Upper lobe of left lung (tissue), 6 donors: ENCODE data around the gene DKC1. TPM values are rescaled to one million over a fixed set of nuclear protein-coding genes. Genes with fewer than 3 reads are reported as not detected.

Source experiments
- ATAC-seq, 2 donors: fragments of 200-7000 bp; cut with Tn5 transposase; one replicate each; pipeline ENCODE4 v1.9.1; 2022; ENCODE audit warnings: mild to moderate bottlenecking in 2 of 2, moderate library complexity in 2 of 2; ENCODE audit not compliant: low FRiP score in 2 of 2
- DNase-seq, 2 donors: peaks; one replicate each; pipeline ENCODE4 v3.0.0-alpha.2; 2019 to 2020
- H3K27ac ChIP-seq, 4 donors: fragments of 200-600 bp; sonication (generic); one replicate each; pipeline ENCODE4 v1.5.1; 2016 to 2019
- H3K27me3 ChIP-seq, 4 donors: fragments of 200-600 bp; sonication (generic); one replicate each; pipeline ENCODE4 v1.5.1; 2017 to 2019
- H3K36me3 ChIP-seq, 4 donors: fragments of 200-600 bp; sonication (generic); one replicate each; pipeline ENCODE4 v1.5.1; 2016 to 2019
- H3K4me1 ChIP-seq, 4 donors: fragments of 200-600 bp; sonication (generic); one replicate each; pipeline ENCODE4 v1.5.1; 2018 to 2019
- H3K4me3 ChIP-seq, 4 donors: fragments of 200-600 bp; sonication (generic); one replicate each; pipeline ENCODE4 v1.5.1; 2017 to 2019; ENCODE audit warnings: mild to moderate bottlenecking in 2 of 4, moderate library complexity in 1 of 4
- H3K9me3 ChIP-seq, 4 donors: fragments of 200-600 bp; sonication (generic); one replicate each; pipeline ENCODE4 v1.5.1; 2018 to 2019
- EP300 ChIP-seq, 4 donors: sonication (generic); formaldehyde crosslinking; IDR thresholded peaks; one replicate each; pipeline ENCODE4 v1.5.1; 2017; ENCODE audit warnings: antibody characterized with exemption in 4 of 4, control low read depth in 2 of 4
- POLR2A ChIP-seq, 4 donors: fragments of 450-650 bp; IDR thresholded peaks; one replicate each; pipeline ENCODE4 v1.5.1; 2016 to 2017; ENCODE audit warnings: antibody characterized with exemption in 4 of 4, mild to moderate bottlenecking in 2 of 4
- POLR2AphosphoS5 ChIP-seq, 2 donors: sonication (generic); formaldehyde crosslinking; IDR thresholded peaks; one replicate each; pipeline ENCODE4 v1.5.1; 2017; ENCODE audit warnings: antibody characterized with exemption in 2 of 2
- WGBS, 2 donors: methylation state at CpG; one replicate each; pipeline ENCODE4 v1.1.5; 2017 to 2018; 5-methylcytosine and 5-hydroxymethylcytosine counted together
- total RNA-seq, 6 donors: library from RNA; depleted of rRNA in 4 of 6; stranded (reverse); fragments of >200 nt in 4 of 6; gene quantifications; one replicate each; pipeline versions ENCODE4 v1.1.0 to v1.2.1, GENCODE V29; 2016 to 2021
- TF ChIP-seq, protein P1 (sequence below), 6 experiments: fragments of 450-650 bp in 4 of 6; fragments of 200-600 bp in 2 of 6; sonication (generic) in 2 of 6; IDR thresholded peaks; one replicate each; pipeline ENCODE4 v1.5.1; 2016 to 2019; ENCODE audit warnings: antibody characterized with exemption in 6 of 6
- donor health status: DM: no; HTN: no; CAD: no; lungs with moderate emphysema.
- donor health status: DM: no; HTN: yes; CAD: no; lungs with severe emphysema.

Gene DKC1
- total RNA-seq, 6 donors from 2014 or later, result 24.1 to 52.4 (median 33.2) TPM

DNA sequence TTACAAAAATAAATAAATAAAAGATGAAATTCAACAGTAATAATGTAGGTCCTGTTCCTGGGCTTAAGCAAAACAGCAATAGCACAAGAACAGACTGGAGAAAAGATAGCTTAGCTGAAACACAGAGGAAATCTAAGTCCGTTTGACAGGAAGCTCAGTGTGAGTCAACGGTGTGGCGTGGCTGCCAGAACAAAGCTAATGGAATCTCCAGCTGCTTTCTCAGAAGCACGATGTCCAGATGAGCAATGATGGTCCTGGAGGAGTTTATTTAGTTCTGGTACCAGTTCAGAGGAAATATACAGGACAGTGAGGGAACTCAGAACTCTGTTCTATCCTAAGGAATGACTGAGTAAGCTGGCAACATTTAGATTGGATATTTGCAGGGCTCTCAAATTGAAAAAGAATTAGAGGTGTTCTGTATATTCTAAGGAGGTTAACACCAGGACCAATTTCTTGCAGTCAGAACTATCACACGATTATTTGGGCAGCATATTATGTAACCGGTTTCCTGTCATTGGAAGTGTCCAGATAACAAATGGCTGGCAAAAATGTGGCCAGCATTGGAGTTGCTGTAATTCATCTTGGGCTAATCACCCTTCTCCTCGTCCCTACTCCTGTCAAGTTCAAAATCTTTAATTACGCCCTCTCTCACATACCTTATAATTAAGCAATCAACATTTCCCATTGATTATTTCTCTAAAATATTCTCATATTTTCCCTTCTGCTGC lies 24.5 kb upstream of the DKC1 start:
- H3K4me1 ChIP-seq, result peaks cover 35 to 56% (median 52%) of the 10 kb centered on the region in 4 donors
- no peaks in the 10 kb centered on the region for H3K9me3 ChIP-seq
- DNase-seq (peak in 1 of 2 donors; percentile 61), ATAC-seq (peak; percentile 44 to 85)
- no peaks in the 10 kb centered on the region for H3K36me3 ChIP-seq
- H3K27me3 ChIP-seq, result no peaks in the 10 kb centered on the region
- no peak overlapping the region for H3K4me3 ChIP-seq
- WGBS, 2 donors, result 19 to 51% methylated on average over 8 of the region's 8 CpGs
- H3K27ac ChIP-seq, result peak overlapping the region; percentile 30 to 86 (median 85)
- TF ChIP-seq, protein P1, sequence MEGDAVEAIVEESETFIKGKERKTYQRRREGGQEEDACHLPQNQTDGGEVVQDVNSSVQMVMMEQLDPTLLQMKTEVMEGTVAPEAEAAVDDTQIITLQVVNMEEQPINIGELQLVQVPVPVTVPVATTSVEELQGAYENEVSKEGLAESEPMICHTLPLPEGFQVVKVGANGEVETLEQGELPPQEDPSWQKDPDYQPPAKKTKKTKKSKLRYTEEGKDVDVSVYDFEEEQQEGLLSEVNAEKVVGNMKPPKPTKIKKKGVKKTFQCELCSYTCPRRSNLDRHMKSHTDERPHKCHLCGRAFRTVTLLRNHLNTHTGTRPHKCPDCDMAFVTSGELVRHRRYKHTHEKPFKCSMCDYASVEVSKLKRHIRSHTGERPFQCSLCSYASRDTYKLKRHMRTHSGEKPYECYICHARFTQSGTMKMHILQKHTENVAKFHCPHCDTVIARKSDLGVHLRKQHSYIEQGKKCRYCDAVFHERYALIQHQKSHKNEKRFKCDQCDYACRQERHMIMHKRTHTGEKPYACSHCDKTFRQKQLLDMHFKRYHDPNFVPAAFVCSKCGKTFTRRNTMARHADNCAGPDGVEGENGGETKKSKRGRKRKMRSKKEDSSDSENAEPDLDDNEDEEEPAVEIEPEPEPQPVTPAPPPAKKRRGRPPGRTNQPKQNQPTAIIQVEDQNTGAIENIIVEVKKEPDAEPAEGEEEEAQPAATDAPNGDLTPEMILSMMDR (IDR thresholded peaks at IDR 0.05), result no peak
- TF ChIP-seq POLR2AphosphoS5 (IDR thresholded peaks at IDR 0.05) (peak; percentile 55 to 67), POLR2A (IDR thresholded peaks at IDR 0.05) (no peak), EP300 (IDR thresholded peaks at IDR 0.05) (peak in 2 of 4 donors; percentile 15 to 68)

DNA sequence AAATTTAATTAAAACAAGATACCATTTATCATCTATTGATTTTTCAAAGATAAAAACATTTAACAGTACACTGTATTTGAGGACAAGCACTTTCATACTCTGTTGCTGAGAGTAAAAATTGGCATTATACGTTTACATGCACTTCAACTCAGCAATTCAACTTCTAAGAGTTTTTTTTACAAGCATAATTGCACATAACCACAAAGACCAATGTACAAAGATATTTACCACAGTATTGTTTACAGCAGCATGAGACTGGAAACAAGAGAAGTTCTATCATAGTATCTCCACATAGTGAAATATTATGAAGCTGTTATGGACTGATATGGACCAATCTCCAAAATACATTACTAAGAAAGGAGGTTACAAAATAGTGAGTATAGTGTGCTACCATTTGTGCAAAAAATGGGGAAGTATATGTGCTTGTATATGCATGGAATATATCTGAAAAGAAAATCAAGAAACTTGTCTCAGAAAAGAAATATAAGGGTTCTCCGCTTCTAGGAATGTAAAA lies 22.7 kb upstream of the DKC1 start:
- no peaks in the 10 kb centered on the region for H3K27me3 ChIP-seq
- H3K27ac ChIP-seq, result no peak overlapping the region
- H3K4me1 ChIP-seq, result peaks cover 22 to 39% (median 35%) of the 10 kb centered on the region in 4 donors
- no peak for ATAC-seq
- no peaks in the 10 kb centered on the region for H3K9me3 ChIP-seq
- TF ChIP-seq POLR2A (IDR thresholded peaks at IDR 0.05), result no peak
- TF ChIP-seq, protein P1 (IDR thresholded peaks at IDR 0.05), result no peak
- TF ChIP-seq POLR2AphosphoS5 (IDR thresholded peaks at IDR 0.05), result no peak
- no peak for TF ChIP-seq EP300 (IDR thresholded peaks at IDR 0.05)
- DNase-seq, result no peak
- no peaks in the 10 kb centered on the region for H3K36me3 ChIP-seq
- 53 to 68% methylated on average over 2 of the region's 2 CpGs for WGBS, 2 donors
- no peak overlapping the region for H3K4me3 ChIP-seq

DNA sequence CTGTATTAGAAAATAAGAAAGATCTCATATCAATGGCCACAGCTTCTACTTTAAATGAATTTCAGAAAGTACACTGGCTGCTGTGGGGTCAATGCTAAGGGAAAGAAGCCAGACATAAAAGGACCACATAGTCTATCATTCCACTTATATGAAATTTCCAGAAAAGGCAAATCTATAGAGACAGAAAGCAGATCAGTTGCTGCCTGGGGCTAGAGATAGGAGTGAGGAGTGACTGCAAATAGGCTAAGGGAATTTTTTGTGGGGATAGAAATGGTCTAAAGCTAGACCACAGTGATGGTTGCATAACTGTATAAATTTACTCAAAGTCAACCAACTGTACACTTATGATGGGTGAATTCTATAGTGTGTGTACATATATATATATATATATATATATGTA lies 20.1 kb upstream of the DKC1 start:
- no peak for DNase-seq
- H3K36me3 ChIP-seq, result no peaks in the 10 kb centered on the region
- ATAC-seq, result no peak
- H3K27ac ChIP-seq, result no peak overlapping the region
- TF ChIP-seq, protein P1 (IDR thresholded peaks at IDR 0.05), result no peak
- TF ChIP-seq POLR2A (IDR thresholded peaks at IDR 0.05) (no peak), POLR2AphosphoS5 (IDR thresholded peaks at IDR 0.05) (no peak), EP300 (IDR thresholded peaks at IDR 0.05) (no peak)
- H3K27me3 ChIP-seq, result no peaks in the 10 kb centered on the region
- peaks cover 2 to 13% (median 11%) of the 10 kb centered on the region in 4 donors for H3K4me1 ChIP-seq
- no peak overlapping the region for H3K4me3 ChIP-seq
- H3K9me3 ChIP-seq, result no peaks in the 10 kb centered on the region

DNA sequence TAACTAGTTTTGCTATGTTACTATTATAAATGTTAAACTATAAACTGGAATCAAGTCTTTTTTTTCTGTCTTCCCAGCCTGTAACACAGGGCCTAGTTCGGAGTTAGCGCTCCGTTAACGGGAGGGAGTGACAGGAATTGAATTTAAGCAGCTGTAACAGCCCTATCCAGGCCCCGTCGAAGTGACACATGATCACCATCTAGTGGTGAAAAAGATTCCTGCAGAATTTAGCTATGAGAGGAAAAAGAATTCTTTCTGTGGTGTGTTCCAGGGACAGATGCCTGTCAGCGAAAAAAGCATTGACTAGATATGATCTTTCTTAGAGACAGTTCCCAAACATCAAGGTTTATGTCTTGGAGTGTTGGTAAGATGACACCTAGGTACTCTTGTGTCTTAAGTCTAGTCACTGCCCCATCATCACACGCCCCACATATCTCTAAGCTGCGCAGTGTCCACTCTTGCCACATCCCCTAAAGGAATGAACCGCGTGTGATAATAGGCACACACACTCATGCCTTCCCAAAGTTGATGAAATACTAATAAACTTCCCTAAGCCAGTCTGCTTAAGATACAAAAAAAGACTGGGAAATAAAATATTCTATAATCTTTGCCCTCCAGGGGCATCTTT lies 13.8 kb upstream of the DKC1 start:
- TF ChIP-seq, protein P1 (IDR thresholded peaks at IDR 0.05), result peak; percentile 64 to 76 (median 73)
- TF ChIP-seq EP300 (IDR thresholded peaks at IDR 0.05) (no peak), POLR2A (IDR thresholded peaks at IDR 0.05) (no peak), POLR2AphosphoS5 (IDR thresholded peaks at IDR 0.05) (no peak)
- DNase-seq (peak in 1 of 2 donors; percentile 64), ATAC-seq (peak; percentile 80 to 87)
- H3K36me3 ChIP-seq, result no peaks in the 10 kb centered on the region
- H3K4me3 ChIP-seq, result peak overlapping the region in 1 of 4 donors; percentile 56
- H3K4me1 ChIP-seq, result peaks cover 0 to 13% (median 5%) of the 10 kb centered on the region in 4 donors
- H3K27me3 ChIP-seq, result no peaks in the 10 kb centered on the region
- 23 to 27% methylated on average over 11 of the region's 11 CpGs for WGBS, 2 donors
- H3K9me3 ChIP-seq, result no peaks in the 10 kb centered on the region
- H3K27ac ChIP-seq, result no peak overlapping the region
